AG09309 (cell line): ENCODE measurements around the gene SLC25A42.

Experiments
- DNase-seq: peaks from one replicate; pipeline ENCODE4 v3.0.0-alpha.2; 2010; ENCODE audit warnings: low read depth
- H3K4me3 ChIP-seq: 2 replicates; pipeline ENCODE4 v1.5.1; 2011; ENCODE audit warnings: mild to moderate bottlenecking, low read depth, low read length, moderate library complexity; ENCODE audit not compliant: control insufficient read depth
- CTCF ChIP-seq: IDR thresholded peaks from 2 replicates; pipeline ENCODE4 v1.5.1; 2011; ENCODE audit warnings: mild to moderate bottlenecking, low read depth, low read length, inconsistent platforms; ENCODE audit not compliant: insufficient read depth, control insufficient read depth; ENCODE audit errors: missing control alignments

SLC25A42 gene

GRCh38 chr19:19149435-19149834, 85.6 kb downstream of the SLC25A42 start:
- TF ChIP-seq CTCF: no peak
- no peak overlapping the region for H3K4me3 ChIP-seq
- DNase-seq: no peak

- H3K4me3 ChIP-seq: no peak overlapping the region
- TF ChIP-seq CTCF: no peak
- DNase-seq: no peak
Measured at GRCh38 chr19:19151418-19151817, 87.6 kb downstream of the SLC25A42 start.

GRCh38 chr19:19152668-19153384, 89.0 kb downstream of the SLC25A42 start:
- TF ChIP-seq CTCF: no peak
- no peak for DNase-seq
- H3K4me3 ChIP-seq: no peak overlapping the region

- no peak overlapping the region for H3K4me3 ChIP-seq
- no peak for DNase-seq
- no peak for TF ChIP-seq CTCF
Measured at GRCh38 chr19:19154768-19155494, 91.1 kb downstream of the SLC25A42 start.

- no peak overlapping the region for H3K4me3 ChIP-seq
- no peak for TF ChIP-seq CTCF
- DNase-seq: no peak
Measured at GRCh38 chr19:19155495-19156219, 91.9 kb downstream of the SLC25A42 start.

- no peak overlapping the region for H3K4me3 ChIP-seq
- no peak for TF ChIP-seq CTCF
- no peak for DNase-seq
Measured at GRCh38 chr19:19157808-19158207, 94.0 kb downstream of the SLC25A42 start.
